ENCODE results near the gene SETX. TPM values are rescaled to one million over a fixed set of nuclear protein-coding genes. Genes with fewer than 3 reads are reported as not detected.

The SETX gene
- total RNA-seq, 1 experiment from 2014 or later, result 21.0 TPM

- H3K9me3 ChIP-seq (ENCODE audit: low read length), result no peaks in the 10 kb centered on the region
- no peaks in the 10 kb centered on the region for H3K9me2 ChIP-seq (replicated peaks; ENCODE audit: low read length)
- TF ChIP-seq, protein P1, sequence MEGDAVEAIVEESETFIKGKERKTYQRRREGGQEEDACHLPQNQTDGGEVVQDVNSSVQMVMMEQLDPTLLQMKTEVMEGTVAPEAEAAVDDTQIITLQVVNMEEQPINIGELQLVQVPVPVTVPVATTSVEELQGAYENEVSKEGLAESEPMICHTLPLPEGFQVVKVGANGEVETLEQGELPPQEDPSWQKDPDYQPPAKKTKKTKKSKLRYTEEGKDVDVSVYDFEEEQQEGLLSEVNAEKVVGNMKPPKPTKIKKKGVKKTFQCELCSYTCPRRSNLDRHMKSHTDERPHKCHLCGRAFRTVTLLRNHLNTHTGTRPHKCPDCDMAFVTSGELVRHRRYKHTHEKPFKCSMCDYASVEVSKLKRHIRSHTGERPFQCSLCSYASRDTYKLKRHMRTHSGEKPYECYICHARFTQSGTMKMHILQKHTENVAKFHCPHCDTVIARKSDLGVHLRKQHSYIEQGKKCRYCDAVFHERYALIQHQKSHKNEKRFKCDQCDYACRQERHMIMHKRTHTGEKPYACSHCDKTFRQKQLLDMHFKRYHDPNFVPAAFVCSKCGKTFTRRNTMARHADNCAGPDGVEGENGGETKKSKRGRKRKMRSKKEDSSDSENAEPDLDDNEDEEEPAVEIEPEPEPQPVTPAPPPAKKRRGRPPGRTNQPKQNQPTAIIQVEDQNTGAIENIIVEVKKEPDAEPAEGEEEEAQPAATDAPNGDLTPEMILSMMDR (conservative IDR thresholded peaks at IDR 0.05; ENCODE audit: low read depth, low read length), result peak; percentile 35
- no peak for TF ChIP-seq EZH2phosphoT487 (IDR thresholded peaks at IDR 0.05; ENCODE audit: borderline replicate concordance, low read length)
- no peaks in the 10 kb centered on the region for H3F3A ChIP-seq (ENCODE audit: low read length, unreplicated experiment)
- H3K27ac ChIP-seq (ENCODE audit: low read length), result no peak overlapping the region
- H3K9ac ChIP-seq (ENCODE audit: low read length), result no peak overlapping the region
- peaks cover 14% of the 10 kb centered on the region; the same call in 1 of the 2 replicates for H3K36me3 ChIP-seq (ENCODE audit: low read depth, low read length)
- H4K20me1 ChIP-seq (ENCODE audit: low read length), result no peaks in the 10 kb centered on the region
- no peak overlapping the region for H3K4me2 ChIP-seq (ENCODE audit: low read length)
- H3K4me3 ChIP-seq (ENCODE audit: low read length), result no peak overlapping the region
- ChIA-PET POLR2A (ENCODE audit: unreplicated experiment) (no interaction called here), CTCF (no interaction called here)
- no peak for DNase-seq
- no peak overlapping the region for H2AFZ ChIP-seq (ENCODE audit: low read length)
- no peaks in the 10 kb centered on the region for H3K27me3 ChIP-seq (ENCODE audit: low read length)
- intact Hi-C loops (cut with micrococcal nuclease), result no loop called here
- H3K4me1 ChIP-seq (ENCODE audit: insufficient read depth, low read length), result no peaks in the 10 kb centered on the region
- ATAC-seq, result no peak
- no peaks in the 10 kb centered on the region for H3K79me2 ChIP-seq (ENCODE audit: low read length)
- BruUV-seq (replicated peaks), result no TSS peak
Observed at GRCh38 chr9:132312873-132313272, 41.9 kb downstream of the SETX start.

DNA sequence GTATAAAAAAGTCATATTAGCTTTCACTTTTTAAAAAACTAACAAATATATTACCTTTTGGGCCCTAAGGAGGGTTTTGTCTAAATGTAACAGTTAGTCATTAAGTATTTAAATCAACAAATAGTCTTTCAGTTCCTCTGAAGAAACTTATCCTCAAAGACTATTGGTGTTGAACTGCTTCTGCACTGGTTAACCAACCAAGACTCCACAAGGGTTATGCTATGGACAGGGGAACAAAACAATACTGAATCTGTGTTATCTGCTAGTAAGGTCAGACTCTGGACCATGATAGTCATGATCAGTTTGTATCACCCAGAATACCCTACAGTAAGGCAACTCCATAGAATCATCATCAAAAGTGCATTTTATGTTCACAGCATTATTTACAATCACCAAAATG is 42.4 kb downstream of the SETX start:
- H3K9ac ChIP-seq (ENCODE audit: low read length), result no peak overlapping the region
- no peak overlapping the region for H3K27ac ChIP-seq (ENCODE audit: low read length)
- POLR2A ChIA-PET (ENCODE audit: unreplicated experiment), result no interaction called here
- no peaks in the 10 kb centered on the region for H3K4me1 ChIP-seq (ENCODE audit: insufficient read depth, low read length)
- BruUV-seq (replicated peaks), result no TSS peak
- H3K9me2 ChIP-seq (replicated peaks; ENCODE audit: low read length), result no peaks in the 10 kb centered on the region
- H3F3A ChIP-seq (ENCODE audit: low read length, unreplicated experiment), result no peaks in the 10 kb centered on the region
- H4K20me1 ChIP-seq (ENCODE audit: low read length), result no peaks in the 10 kb centered on the region
- intact Hi-C loops (cut with micrococcal nuclease), result no loop called here
- H3K4me3 ChIP-seq (ENCODE audit: low read length), result no peak overlapping the region
- H2AFZ ChIP-seq (ENCODE audit: low read length), result no peak overlapping the region
- H3K36me3 ChIP-seq (ENCODE audit: low read depth, low read length), result peaks cover 14% of the 10 kb centered on the region; the same call in 1 of the 2 replicates
- TF ChIP-seq EZH2 (IDR thresholded peaks at IDR 0.05; ENCODE audit: low read length, unreplicated experiment) (no peak), EZH2phosphoT487 (IDR thresholded peaks at IDR 0.05; ENCODE audit: borderline replicate concordance, low read length) (no peak)
- TF ChIP-seq, protein P1 (conservative IDR thresholded peaks at IDR 0.05; ENCODE audit: low read depth, low read length), result no peak
- ATAC-seq (no peak), DNase-seq (no peak)
- no peak overlapping the region for H3K4me2 ChIP-seq (ENCODE audit: low read length)
- H3K27me3 ChIP-seq (ENCODE audit: low read length), result no peaks in the 10 kb centered on the region
- no peaks in the 10 kb centered on the region for H3K9me3 ChIP-seq (ENCODE audit: low read length)
- H3K79me2 ChIP-seq (ENCODE audit: low read length), result no peaks in the 10 kb centered on the region
- CTCF ChIA-PET, result no interaction called here

- CTCF ChIA-PET, result no interaction called here
- no peak overlapping the region for H3K4me2 ChIP-seq (ENCODE audit: low read length)
- no peak overlapping the region for H3K9ac ChIP-seq (ENCODE audit: low read length)
- no peak overlapping the region for H3K27ac ChIP-seq (ENCODE audit: low read length)
- DNase-seq (no peak), ATAC-seq (no peak)
- TF ChIP-seq EZH2 (IDR thresholded peaks at IDR 0.05; ENCODE audit: low read length, unreplicated experiment) (no peak), EZH2phosphoT487 (IDR thresholded peaks at IDR 0.05; ENCODE audit: borderline replicate concordance, low read length) (no peak)
- TF ChIP-seq, protein P1 (conservative IDR thresholded peaks at IDR 0.05; ENCODE audit: low read depth, low read length), result no peak
- intact Hi-C loops (cut with micrococcal nuclease), result no loop called here
- no peak overlapping the region for H2AFZ ChIP-seq (ENCODE audit: low read length)
- POLR2A ChIA-PET (ENCODE audit: unreplicated experiment), result no interaction called here
- no peaks in the 10 kb centered on the region for H3K27me3 ChIP-seq (ENCODE audit: low read length)
- no peak overlapping the region for H3K4me3 ChIP-seq (ENCODE audit: low read length)
- H3K79me2 ChIP-seq (ENCODE audit: low read length), result no peaks in the 10 kb centered on the region
- H3K9me2 ChIP-seq (replicated peaks; ENCODE audit: low read length), result no peaks in the 10 kb centered on the region
- no peaks in the 10 kb centered on the region for H4K20me1 ChIP-seq (ENCODE audit: low read length)
- H3K9me3 ChIP-seq (ENCODE audit: low read length), result no peaks in the 10 kb centered on the region
- peaks cover 14% of the 10 kb centered on the region; the same call in 1 of the 2 replicates for H3K36me3 ChIP-seq (ENCODE audit: low read depth, low read length)
- H3F3A ChIP-seq (ENCODE audit: low read length, unreplicated experiment), result no peaks in the 10 kb centered on the region
- no peaks in the 10 kb centered on the region for H3K4me1 ChIP-seq (ENCODE audit: insufficient read depth, low read length)
- no TSS peak for BruUV-seq (replicated peaks)
Observed at GRCh38 chr9:132311978-132312377, 42.8 kb downstream of the SETX start.
